DOHH2 (cell line): ENCODE measurements around the gene ROS1.

Experiments used
- EZH2phosphoT487 ChIP-seq: fragments of 200-600 bp; sonication (generic); IDR thresholded peaks from 2 replicates; pipeline ENCODE4 v1.6.1; 2017; ENCODE audit warnings: borderline replicate concordance, mild to moderate bottlenecking, antibody characterized with exemption, low read length, moderate library complexity, mixed read lengths
- TF ChIP-seq, protein P1 (sequence below): fragments of 200-600 bp; sonication (generic); IDR thresholded peaks from one replicate; pipeline ENCODE4 v1.5.1; 2014; ENCODE audit warnings: antibody characterized with exemption, mild to moderate bottlenecking, low read depth, low read length; ENCODE audit not compliant: poor library complexity, severe bottlenecking

DNA sequence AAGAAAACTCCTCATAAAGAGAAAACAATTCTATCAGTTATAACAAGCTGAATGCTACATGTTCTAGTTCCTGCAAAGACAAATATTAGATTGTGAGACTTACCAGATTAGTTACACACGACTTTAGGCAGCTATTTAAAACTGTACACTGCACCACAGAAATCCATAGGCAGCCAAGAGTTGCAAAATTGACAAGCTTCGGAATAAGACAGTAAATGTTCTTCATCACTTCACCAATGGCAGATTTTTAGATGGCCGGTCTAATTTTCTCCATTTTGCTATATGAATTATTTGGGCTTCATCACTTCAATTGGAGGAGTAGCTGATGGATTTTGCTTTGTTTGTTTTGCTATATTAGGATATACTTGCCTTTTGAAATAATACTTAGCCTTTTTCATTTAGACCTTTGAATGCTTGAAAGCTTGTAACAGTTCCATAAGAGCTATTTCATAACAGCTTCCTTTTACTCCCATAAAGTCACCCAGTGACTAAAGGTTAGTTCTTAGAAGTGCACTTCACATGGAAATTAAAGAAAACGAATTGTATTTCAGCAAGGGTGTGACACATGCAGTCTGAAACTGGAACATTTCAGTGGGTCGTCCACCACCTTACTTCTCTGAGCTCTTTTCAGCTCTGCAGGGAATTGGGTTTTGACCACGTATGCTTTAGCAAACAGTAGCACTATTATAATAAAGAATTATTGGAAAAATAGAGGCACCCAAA lies at the start of gene ROS1:
- TF ChIP-seq EZH2phosphoT487, result no peak
- TF ChIP-seq, protein P1, sequence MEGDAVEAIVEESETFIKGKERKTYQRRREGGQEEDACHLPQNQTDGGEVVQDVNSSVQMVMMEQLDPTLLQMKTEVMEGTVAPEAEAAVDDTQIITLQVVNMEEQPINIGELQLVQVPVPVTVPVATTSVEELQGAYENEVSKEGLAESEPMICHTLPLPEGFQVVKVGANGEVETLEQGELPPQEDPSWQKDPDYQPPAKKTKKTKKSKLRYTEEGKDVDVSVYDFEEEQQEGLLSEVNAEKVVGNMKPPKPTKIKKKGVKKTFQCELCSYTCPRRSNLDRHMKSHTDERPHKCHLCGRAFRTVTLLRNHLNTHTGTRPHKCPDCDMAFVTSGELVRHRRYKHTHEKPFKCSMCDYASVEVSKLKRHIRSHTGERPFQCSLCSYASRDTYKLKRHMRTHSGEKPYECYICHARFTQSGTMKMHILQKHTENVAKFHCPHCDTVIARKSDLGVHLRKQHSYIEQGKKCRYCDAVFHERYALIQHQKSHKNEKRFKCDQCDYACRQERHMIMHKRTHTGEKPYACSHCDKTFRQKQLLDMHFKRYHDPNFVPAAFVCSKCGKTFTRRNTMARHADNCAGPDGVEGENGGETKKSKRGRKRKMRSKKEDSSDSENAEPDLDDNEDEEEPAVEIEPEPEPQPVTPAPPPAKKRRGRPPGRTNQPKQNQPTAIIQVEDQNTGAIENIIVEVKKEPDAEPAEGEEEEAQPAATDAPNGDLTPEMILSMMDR, result no peak
